Measurements from ENCODE around the gene CD44.

CD44 gene

GRCh38 chr11:35157814-35158700 lies 19.1 kb downstream of the CD44 start:
- no peak for DNase-seq

GRCh38 chr11:35158701-35159510 lies 19.9 kb downstream of the CD44 start:
- peaks cover 26% of the 10 kb centered on the region for H3K4me1 ChIP-seq
- H3K4me3 ChIP-seq (ENCODE audit: low read depth, low read length) = no peak overlapping the region
- no peaks in the 10 kb centered on the region for H3K27me3 ChIP-seq
- H3K36me3 ChIP-seq = no peaks in the 10 kb centered on the region
- no peaks in the 10 kb centered on the region for H3K9me3 ChIP-seq
- TF ChIP-seq CTCF (IDR thresholded peaks at IDR 0.05; ENCODE audit: low read depth, low read length) = no peak
- DNase-seq = no peak

More at GRCh38 chr11:35157814-35158700, 19.1 kb downstream of the CD44 start:
- no peaks in the 10 kb centered on the region for H3K9me3 ChIP-seq
- H3K4me3 ChIP-seq (ENCODE audit: low read depth, low read length) = no peak overlapping the region
- no peaks in the 10 kb centered on the region for H3K36me3 ChIP-seq
- TF ChIP-seq CTCF (IDR thresholded peaks at IDR 0.05; ENCODE audit: low read depth, low read length) = no peak
- no peaks in the 10 kb centered on the region for H3K27me3 ChIP-seq
- peaks cover 26% of the 10 kb centered on the region for H3K4me1 ChIP-seq

- H3K4me1 ChIP-seq = peaks cover 26% of the 10 kb centered on the region
- DNase-seq = no peak
- no peaks in the 10 kb centered on the region for H3K36me3 ChIP-seq
- no peak for TF ChIP-seq CTCF (IDR thresholded peaks at IDR 0.05; ENCODE audit: low read depth, low read length)
- no peaks in the 10 kb centered on the region for H3K9me3 ChIP-seq
- H3K4me3 ChIP-seq (ENCODE audit: low read depth, low read length) = no peak overlapping the region
- no peaks in the 10 kb centered on the region for H3K27me3 ChIP-seq
These were observed 21.4 kb downstream of the CD44 start for GRCh38 chr11:35160246-35160824.

- DNase-seq = no peak
- Histone ChIP-seq H3K4me1 (peaks cover 26% of the 10 kb centered on the region), H3K27me3 (no peaks in the 10 kb centered on the region), H3K9me3 (no peaks in the 10 kb centered on the region), H3K4me3 (ENCODE audit: low read depth, low read length) (no peak overlapping the region), H3K36me3 (no peaks in the 10 kb centered on the region)
- TF ChIP-seq CTCF (IDR thresholded peaks at IDR 0.05; ENCODE audit: low read depth, low read length) = no peak
These were observed 22.1 kb downstream of the CD44 start for GRCh38 chr11:35160902-35161597.

- no peak for TF ChIP-seq CTCF (IDR thresholded peaks at IDR 0.05; ENCODE audit: low read depth, low read length)
- H3K27me3 ChIP-seq = no peaks in the 10 kb centered on the region
- H3K4me1 ChIP-seq = peaks cover 26% of the 10 kb centered on the region
- H3K4me3 ChIP-seq (ENCODE audit: low read depth, low read length) = no peak overlapping the region
- H3K9me3 ChIP-seq = no peaks in the 10 kb centered on the region
- DNase-seq = no peak
- no peaks in the 10 kb centered on the region for H3K36me3 ChIP-seq
These were observed 23.8 kb downstream of the CD44 start for GRCh38 chr11:35162745-35163144.
